Astrocyte of the cerebellum (primary cell): ENCODE measurements around the gene GLTP.
"Not testable (repeated sequence)": the region's sequence is repeated elsewhere in the genome, so short reads cannot be mapped to it uniquely, and the experiment has no call there.

Experiments
- DNase-seq: peaks from one replicate; pipeline ENCODE4 v3.0.0-alpha.2; 2011; ENCODE audit warnings: low read depth
- H3K4me3 ChIP-seq: 2 replicates; pipeline ENCODE4 v1.5.1; 2011; ENCODE audit warnings: mild to moderate bottlenecking, low read depth, low read length, moderate library complexity
- in situ Hi-C: cut with HindIII; loops from 2 replicates; pipeline ENCODE4 v1.10.0; 2017; ENCODE audit warnings: low sequenced_read_pairs
- TF ChIP-seq, protein P1 (sequence below): IDR thresholded peaks from 2 replicates; pipeline ENCODE4 v1.5.1; 2012; ENCODE audit warnings: low read length, low read depth, moderate library complexity, mild to moderate bottlenecking; ENCODE audit errors: missing control alignments

GLTP gene

DNA sequence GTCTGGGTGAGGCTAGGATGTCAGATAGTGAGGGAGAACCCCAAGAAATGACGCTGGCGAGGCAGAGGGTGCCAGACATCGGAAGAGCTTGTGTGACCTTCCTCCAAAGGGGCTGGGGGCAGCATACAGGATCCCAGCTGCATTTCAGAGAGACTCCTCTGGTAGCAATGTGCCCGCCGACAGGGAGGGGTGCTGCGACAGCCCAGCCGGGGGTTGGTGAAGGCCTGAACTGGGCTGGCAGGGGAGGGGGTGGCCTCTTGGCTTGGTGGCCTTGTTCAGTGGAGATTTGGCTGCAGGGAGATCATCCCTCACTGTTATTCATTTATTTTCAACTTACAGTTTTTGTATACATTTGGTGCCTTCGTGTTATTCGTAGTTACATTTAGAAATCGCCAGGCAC is 25.0 kb upstream of the GLTP start:
- in situ Hi-C loops: no loop called here

DNA sequence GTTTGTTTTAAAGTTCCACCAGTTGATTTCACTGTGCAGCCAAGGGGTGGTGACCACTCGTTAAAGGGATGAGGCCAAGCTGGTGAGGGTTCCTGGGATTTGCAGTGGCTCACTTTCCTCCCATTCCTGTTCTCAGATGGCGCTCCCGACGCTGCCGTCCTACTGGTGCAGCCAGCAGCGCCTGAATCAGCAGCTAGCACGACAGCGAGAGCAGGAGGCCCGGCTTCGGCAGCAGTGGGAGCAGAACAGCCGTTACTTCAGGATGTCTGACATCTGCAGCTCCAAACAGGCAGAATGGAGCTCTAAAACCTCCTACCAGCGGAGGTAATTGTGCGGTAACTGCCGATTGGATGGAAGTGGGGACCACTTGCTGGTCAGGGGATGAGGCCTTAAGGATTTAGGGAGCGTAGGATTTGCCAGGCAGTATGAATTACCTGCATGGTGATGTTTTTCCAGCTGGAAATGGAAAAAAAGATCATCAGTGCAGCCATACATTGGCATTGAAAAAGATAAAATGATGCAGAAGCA is 22.6 kb upstream of the GLTP start:
- no peak overlapping the region for H3K4me3 ChIP-seq
- TF ChIP-seq, protein P1, sequence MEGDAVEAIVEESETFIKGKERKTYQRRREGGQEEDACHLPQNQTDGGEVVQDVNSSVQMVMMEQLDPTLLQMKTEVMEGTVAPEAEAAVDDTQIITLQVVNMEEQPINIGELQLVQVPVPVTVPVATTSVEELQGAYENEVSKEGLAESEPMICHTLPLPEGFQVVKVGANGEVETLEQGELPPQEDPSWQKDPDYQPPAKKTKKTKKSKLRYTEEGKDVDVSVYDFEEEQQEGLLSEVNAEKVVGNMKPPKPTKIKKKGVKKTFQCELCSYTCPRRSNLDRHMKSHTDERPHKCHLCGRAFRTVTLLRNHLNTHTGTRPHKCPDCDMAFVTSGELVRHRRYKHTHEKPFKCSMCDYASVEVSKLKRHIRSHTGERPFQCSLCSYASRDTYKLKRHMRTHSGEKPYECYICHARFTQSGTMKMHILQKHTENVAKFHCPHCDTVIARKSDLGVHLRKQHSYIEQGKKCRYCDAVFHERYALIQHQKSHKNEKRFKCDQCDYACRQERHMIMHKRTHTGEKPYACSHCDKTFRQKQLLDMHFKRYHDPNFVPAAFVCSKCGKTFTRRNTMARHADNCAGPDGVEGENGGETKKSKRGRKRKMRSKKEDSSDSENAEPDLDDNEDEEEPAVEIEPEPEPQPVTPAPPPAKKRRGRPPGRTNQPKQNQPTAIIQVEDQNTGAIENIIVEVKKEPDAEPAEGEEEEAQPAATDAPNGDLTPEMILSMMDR: no peak
- DNase-seq: no peak
- in situ Hi-C loops: no loop called here

More for the DNA sequence above, 25.0 kb upstream of the GLTP start:
- no peak for DNase-seq
- no peak overlapping the region for H3K4me3 ChIP-seq
- TF ChIP-seq, protein P1: no peak

DNA sequence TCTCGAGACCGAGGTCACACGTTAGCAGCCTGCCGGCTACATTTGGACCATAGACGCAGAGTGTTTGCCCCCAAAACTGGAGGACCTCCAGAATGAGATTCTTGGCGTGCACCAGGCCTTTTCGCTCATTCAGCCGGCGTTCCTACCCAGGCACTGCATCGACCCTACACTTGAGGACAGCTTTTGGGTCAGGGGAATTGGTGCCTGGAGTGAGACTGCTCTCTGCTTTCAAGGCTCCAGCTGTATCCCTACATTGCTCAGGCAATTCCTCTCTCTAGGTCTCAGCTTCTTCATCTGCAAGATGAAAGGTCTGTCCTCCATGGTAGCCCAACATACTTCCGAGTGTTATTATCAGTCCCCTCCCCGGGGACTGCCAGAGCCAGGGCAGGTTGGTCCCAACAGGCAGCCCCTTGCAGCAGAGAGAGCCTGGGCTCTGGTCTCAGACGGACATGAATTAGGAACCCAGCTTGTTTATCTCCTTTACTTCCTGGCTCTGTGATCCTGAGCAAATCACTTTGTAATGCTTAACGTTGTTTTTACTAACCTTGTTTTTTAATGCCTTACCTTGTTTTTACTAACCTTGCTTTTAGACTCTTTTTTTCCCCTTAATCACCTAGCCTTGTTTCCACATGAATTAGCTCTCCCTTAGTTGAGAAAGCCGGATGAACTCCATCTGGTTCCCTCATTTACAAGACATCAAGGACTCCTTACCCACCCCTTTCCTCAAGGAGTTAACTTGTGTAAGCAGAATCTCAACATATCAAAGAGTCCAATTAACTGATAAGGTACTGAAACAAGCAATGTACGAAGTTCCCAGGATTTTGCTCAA is 20.6 kb upstream of the GLTP start:
- TF ChIP-seq, protein P1: no peak
- peak overlapping the region; percentile 70 for H3K4me3 ChIP-seq
- no peak for DNase-seq
- in situ Hi-C loops: no loop called here

DNA sequence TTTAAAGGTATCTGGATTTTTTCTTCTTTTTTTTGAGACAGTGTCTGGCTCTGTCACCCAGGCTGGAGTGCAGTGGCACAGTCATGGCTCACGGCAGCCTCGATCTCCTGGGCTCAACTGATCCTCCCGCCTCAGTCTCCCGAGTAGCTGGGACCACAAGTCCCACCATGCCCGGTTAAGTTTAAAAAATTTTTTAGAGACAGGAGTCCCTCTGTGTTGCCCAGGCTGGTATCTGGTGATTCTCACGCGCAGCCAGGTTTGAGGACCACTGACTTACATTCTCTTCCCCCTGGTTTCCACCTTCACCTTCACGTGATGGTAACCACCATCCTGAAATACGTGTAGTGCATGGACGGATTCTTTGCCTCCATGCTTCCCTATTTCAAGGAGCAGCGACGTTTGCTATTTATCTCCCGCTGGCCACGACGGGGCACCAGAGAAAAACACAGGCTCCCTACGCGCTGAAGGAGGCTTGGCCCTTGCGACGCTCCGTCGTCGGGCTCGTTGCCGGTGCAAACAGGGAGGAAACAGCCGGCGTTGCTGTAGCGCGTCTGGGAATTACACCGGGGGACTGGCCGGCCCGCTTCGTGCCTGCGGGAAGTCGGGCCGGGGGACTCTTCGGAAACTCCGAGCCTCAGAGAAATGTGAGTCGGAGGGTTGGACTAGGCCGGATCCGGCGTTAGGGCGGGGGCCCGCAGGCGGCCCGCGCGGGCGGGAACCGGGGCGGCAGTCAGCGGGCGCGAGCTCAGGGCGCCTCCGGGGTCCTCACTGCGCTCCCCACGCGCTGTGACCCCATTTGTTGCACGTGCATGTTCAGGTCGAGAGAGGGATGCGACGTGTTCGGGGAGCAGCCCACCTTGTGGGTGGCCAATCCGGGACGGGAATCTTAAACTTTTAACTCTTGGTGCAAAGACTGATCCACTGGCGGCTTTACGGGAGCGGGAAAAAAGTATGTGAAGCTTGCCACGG is 19.7 kb upstream of the GLTP start, which contains the start of gene TCHP:
TCHP (plus strand) TSS at position 492 of the 969 bp plus-strand sequence. CDS start 2,753 bp downstream, outside the sequence.
- DNase-seq: peak; percentile 69
- in situ Hi-C loops: no loop called here
- TF ChIP-seq, protein P1: peak; percentile 33
- H3K4me3 ChIP-seq: peak within 1 kb of the TSS; percentile 70

DNA sequence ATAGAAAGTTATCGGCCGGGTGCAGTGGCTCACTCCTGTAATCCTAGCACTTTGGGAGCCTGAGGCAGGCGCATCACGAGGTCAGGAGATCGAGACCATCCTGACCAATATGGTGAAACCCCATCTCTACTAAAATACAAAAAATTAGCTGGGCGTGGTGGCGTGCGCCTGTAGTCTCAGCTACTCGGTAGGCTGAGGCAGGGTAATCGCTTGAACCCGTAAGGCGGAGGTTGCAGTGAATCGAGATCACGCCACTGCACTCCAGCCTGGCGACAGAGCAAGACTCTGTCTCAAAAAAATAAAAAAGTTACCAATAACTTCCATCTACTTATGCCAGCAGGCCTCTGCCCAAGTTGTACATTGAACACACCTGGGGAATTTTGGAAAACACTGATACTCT is 19.0 kb upstream of the GLTP start:
- H3K4me3 ChIP-seq: peak overlapping the region; percentile 70
- in situ Hi-C loops, DNase-seq: not testable (repeated sequence)

DNA sequence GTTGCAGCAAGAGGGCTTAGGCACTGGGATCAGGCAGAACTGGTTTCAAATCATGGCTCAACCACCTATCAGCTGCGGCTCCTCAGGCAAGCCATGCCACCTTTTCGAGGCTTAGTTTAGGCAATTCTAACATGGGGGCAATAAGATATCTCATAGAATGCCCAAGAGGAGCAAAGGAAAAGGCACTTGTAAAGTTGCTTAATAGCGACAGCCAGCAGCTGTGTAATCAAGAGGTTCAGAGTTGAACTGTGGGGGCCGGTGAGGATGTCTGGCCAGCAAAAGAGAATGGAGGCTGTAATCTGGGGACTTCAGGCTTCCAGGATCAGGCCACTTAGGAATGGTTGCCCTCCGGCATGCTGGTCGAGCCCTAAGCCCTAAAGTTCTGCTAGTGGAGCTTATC is 16.7 kb upstream of the GLTP start:
- H3K4me3 ChIP-seq: no peak overlapping the region
- in situ Hi-C loops: no loop called here
- DNase-seq: no peak
- TF ChIP-seq, protein P1: no peak
